DND-41 (cell line): ENCODE data around the gene LGR6.

Experiments
- EZH2 ChIP-seq: IDR thresholded peaks from 3 replicates; pipeline ENCODE4 v1.6.1; 2012; ENCODE audit warnings: borderline replicate concordance, low read depth, mild to moderate bottlenecking, moderate library complexity, low read length, inconsistent platforms; ENCODE audit not compliant: severe bottlenecking
- TF ChIP-seq, protein P1 (sequence below): IDR thresholded peaks from 2 replicates; pipeline ENCODE4 v1.5.1; 2012; ENCODE audit warnings: borderline replicate concordance, low read length, moderate library complexity, mild to moderate bottlenecking; ENCODE audit not compliant: poor library complexity, severe bottlenecking; ENCODE audit errors: extremely low read depth

DNA sequence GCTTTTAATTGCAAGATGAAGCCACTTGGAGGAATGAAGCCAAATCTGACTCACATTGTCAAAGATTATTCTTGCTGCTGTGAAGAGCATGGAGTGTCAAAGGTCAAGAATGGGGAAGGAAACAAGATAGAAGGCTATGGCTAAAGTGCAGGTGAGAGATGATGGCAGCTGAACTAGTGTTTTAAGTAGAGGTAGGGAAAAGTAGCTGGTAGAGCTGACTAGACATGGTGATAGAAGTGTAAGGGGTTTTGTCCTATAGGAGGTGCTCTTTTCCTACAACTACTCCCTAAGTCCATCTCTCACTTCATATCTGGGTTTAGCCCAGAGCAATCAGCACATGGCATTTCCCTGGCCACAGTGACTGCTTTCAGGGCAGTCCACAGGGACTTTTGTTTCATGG is 136.3 kb downstream of the LGR6 start:
- TF ChIP-seq, protein P1, sequence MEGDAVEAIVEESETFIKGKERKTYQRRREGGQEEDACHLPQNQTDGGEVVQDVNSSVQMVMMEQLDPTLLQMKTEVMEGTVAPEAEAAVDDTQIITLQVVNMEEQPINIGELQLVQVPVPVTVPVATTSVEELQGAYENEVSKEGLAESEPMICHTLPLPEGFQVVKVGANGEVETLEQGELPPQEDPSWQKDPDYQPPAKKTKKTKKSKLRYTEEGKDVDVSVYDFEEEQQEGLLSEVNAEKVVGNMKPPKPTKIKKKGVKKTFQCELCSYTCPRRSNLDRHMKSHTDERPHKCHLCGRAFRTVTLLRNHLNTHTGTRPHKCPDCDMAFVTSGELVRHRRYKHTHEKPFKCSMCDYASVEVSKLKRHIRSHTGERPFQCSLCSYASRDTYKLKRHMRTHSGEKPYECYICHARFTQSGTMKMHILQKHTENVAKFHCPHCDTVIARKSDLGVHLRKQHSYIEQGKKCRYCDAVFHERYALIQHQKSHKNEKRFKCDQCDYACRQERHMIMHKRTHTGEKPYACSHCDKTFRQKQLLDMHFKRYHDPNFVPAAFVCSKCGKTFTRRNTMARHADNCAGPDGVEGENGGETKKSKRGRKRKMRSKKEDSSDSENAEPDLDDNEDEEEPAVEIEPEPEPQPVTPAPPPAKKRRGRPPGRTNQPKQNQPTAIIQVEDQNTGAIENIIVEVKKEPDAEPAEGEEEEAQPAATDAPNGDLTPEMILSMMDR = peak; percentile 20
- TF ChIP-seq EZH2 = no peak
